Transverse colon (tissue), 4 donors: Measurements from ENCODE around the gene ZC3H18. TPM values are rescaled to one million over a fixed set of nuclear protein-coding genes. Genes with fewer than 3 reads are reported as not detected.
A peak's percentile ranks its signal among the peaks of the same experiment; 100 is the strongest.

Experiments
- DNase-seq: peaks from one replicate; pipeline ENCODE4 v3.0.0-alpha.2; 2019
- H3K27ac ChIP-seq, 4 donors: fragments of 200-600 bp; sonication (generic); 2 replicates each; pipeline ENCODE4 v1.5.1; 2016 to 2018; ENCODE audit warnings: inconsistent platforms in 4 of 4
- H3K27me3 ChIP-seq: fragments of 200-600 bp; sonication (generic); 2 replicates; pipeline ENCODE4 v1.5.1; 2017; ENCODE audit warnings: inconsistent platforms
- H3K36me3 ChIP-seq, 4 donors: fragments of 200-600 bp; sonication (generic); 2 replicates each; pipeline ENCODE4 v1.5.1; 2017 to 2019; ENCODE audit warnings: inconsistent platforms in 4 of 4
- H3K4me1 ChIP-seq, 4 donors: fragments of 200-600 bp; sonication (generic); 2 replicates each; pipeline ENCODE4 v1.5.1; 2017 to 2020; ENCODE audit warnings: inconsistent platforms in 4 of 4
- H3K4me3 ChIP-seq, 4 donors: fragments of 200-600 bp; sonication (generic); 1 replicate in 1 of 4; 2 replicates in 3 of 4; pipeline versions ENCODE4 v1.5.1 to v1.6.1; 2017 to 2019; ENCODE audit warnings: inconsistent platforms in 4 of 4
- H3K9me3 ChIP-seq, 2 donors: fragments of 200-600 bp; sonication (generic); 2 replicates each; pipeline ENCODE4 v1.5.1; 2017 to 2019; ENCODE audit warnings: inconsistent platforms in 2 of 2
- CTCF ChIP-seq, 5 experiments: fragments of 200-600 bp in 3 of 5; fragments of 450-650 bp in 2 of 5; sonication (generic) in 3 of 5; IDR thresholded peaks; 1 replicate in 2 of 5; 2 replicates in 3 of 5; pipeline ENCODE4 v1.5.1; 2016 to 2017; ENCODE audit warnings: antibody characterized with exemption in 5 of 5, inconsistent platforms in 3 of 5, mild to moderate bottlenecking in 2 of 5, moderate library complexity in 1 of 5
- EP300 ChIP-seq: sonication (generic); formaldehyde crosslinking; IDR thresholded peaks from one replicate; pipeline ENCODE4 v1.6.1; 2017; ENCODE audit warnings: antibody characterized with exemption, low read depth
- POLR2A ChIP-seq: fragments of 450-650 bp; IDR thresholded peaks from one replicate; pipeline ENCODE4 v1.6.1; 2016; ENCODE audit warnings: antibody characterized with exemption, mild to moderate bottlenecking, moderate library complexity
- POLR2AphosphoS5 ChIP-seq, 3 donors: sonication (generic); formaldehyde crosslinking; IDR thresholded peaks; one replicate each; pipeline ENCODE4 v1.6.1; 2016; ENCODE audit warnings: antibody characterized with exemption in 3 of 3
- WGBS, 2 donors: methylation state at CpG; one replicate each; pipeline ENCODE4 v1.1.5; 2018; ENCODE audit warnings: low coverage in 1 of 2; 5-methylcytosine and 5-hydroxymethylcytosine counted together
- in situ Hi-C, 4 donors: fragments of 200-750 bp; cut with MboI; loops; one replicate each; pipeline versions ENCODE4 v1.15.0 to v1.15.1; 2017; ENCODE audit warnings: low sequenced_read_pairs in 3 of 4, low pct_ligation_motif_present in 1 of 4, low pct_unique_long_range_greater_than_20kb in 1 of 4
- intact Hi-C: fragments of 100-400 bp; cut with DNase I; formaldehyde crosslinking; loops from one replicate; pipeline ENCODE4 v1.15.1; 2023; ENCODE audit warnings: low total_unique reads
- total RNA-seq, 4 donors: library from RNA; depleted of rRNA; stranded (reverse); fragments of >200 nt; gene quantifications; one replicate each; pipeline ENCODE4 v1.1.0, GENCODE V29; 2016

The ZC3H18 gene
- total RNA-seq, 4 donors from 2014 or later = 17.9 to 50.5 (median 25.5) TPM

- TF ChIP-seq CTCF (IDR thresholded peaks at IDR 0.05) (no peak), POLR2A (no peak), EP300 (no peak), POLR2AphosphoS5 (IDR thresholded peaks at IDR 0.05) (no peak)
- Histone ChIP-seq H3K9me3 (peaks cover 10 to 13% of the 10 kb centered on the region in 2 donors), H3K27ac (no peak overlapping the region), H3K27me3 (peaks cover 39% of the 10 kb centered on the region), H3K36me3 (no peaks in the 10 kb centered on the region), H3K4me3 (no peak overlapping the region), H3K4me1 (peaks cover 7 to 10% (median 10%) of the 10 kb centered on the region in 4 donors)
- intact Hi-C loops (no loop called here), in situ Hi-C loops (no loop called here)
- DNase-seq = no peak
- 40 to 59% methylated on average over 5 to 21 of the region's 23 CpGs for WGBS, 2 donors
Measured at GRCh38 chr16:88538366-88539060, 31.7 kb upstream of the ZC3H18 start.

GRCh38 chr16:88539261-88539651 is 30.9 kb upstream of the ZC3H18 start:
- Histone ChIP-seq H3K4me1 (peaks cover 7 to 10% (median 10%) of the 10 kb centered on the region in 4 donors), H3K27ac (no peak overlapping the region), H3K9me3 (peaks cover 11 to 19% of the 10 kb centered on the region in 2 donors), H3K27me3 (peaks cover 39% of the 10 kb centered on the region), H3K4me3 (no peak overlapping the region), H3K36me3 (no peaks in the 10 kb centered on the region)
- intact Hi-C loops (no loop called here), in situ Hi-C loops (no loop called here)
- TF ChIP-seq POLR2A (no peak), EP300 (no peak), CTCF (IDR thresholded peaks at IDR 0.05) (no peak), POLR2AphosphoS5 (IDR thresholded peaks at IDR 0.05) (no peak)
- no peak for DNase-seq
- 80% methylated on average over 1 of the region's 12 CpGs; no CpG with 5 or more reads in 1 of the 2 donors for WGBS, 2 donors

GRCh38 chr16:88539652-88540345 is 30.4 kb upstream of the ZC3H18 start:
- DNase-seq = no peak
- H3K36me3 ChIP-seq = no peaks in the 10 kb centered on the region
- no peak overlapping the region for H3K4me3 ChIP-seq
- in situ Hi-C loops = no loop called here
- peaks cover 39% of the 10 kb centered on the region for H3K27me3 ChIP-seq
- peaks cover 6 to 9% (median 9%) of the 10 kb centered on the region in 4 donors for H3K4me1 ChIP-seq
- intact Hi-C loops = no loop called here
- H3K27ac ChIP-seq = no peak overlapping the region
- WGBS, 2 donors = 0 to 39% methylated on average over 1 to 25 of the region's 26 CpGs
- H3K9me3 ChIP-seq = peaks cover 11 to 19% of the 10 kb centered on the region in 2 donors
- no peak for TF ChIP-seq POLR2AphosphoS5 (IDR thresholded peaks at IDR 0.05)
- TF ChIP-seq POLR2A = no peak

- WGBS, 2 donors = 51% methylated on average over 19 of the region's 20 CpGs; no CpG with 5 or more reads in 1 of the 2 donors
- Histone ChIP-seq H3K36me3 (no peaks in the 10 kb centered on the region), H3K4me1 (peaks cover 0 to 2% (median 2%) of the 10 kb centered on the region in 4 donors), H3K27me3 (peaks cover 39% of the 10 kb centered on the region), H3K9me3 (peaks cover 11 to 19% of the 10 kb centered on the region in 2 donors), H3K4me3 (no peak overlapping the region), H3K27ac (no peak overlapping the region)
- in situ Hi-C loops = no loop called here
- DNase-seq = peak; percentile 33
- intact Hi-C loops = no loop called here
- TF ChIP-seq POLR2A (no peak), EP300 (no peak), CTCF (IDR thresholded peaks at IDR 0.05) (peak in 1 of 5 experiments; percentile 9)
Measured at GRCh38 chr16:88540346-88540977, 29.7 kb upstream of the ZC3H18 start.
